ENCODE data around the gene GNGT1.

GRCh38 chr7:93866886-93867285 lies 39.5 kb upstream of the GNGT1 start:
- no peak for TF ChIP-seq YY1 (IDR thresholded peaks at IDR 0.05; ENCODE audit: insufficient read depth, insufficient read length)
- no peak for TF ChIP-seq SUZ12 (IDR thresholded peaks at IDR 0.05; ENCODE audit: extremely low read depth, insufficient read depth, insufficient read length)
- TF ChIP-seq ZNF274 (IDR thresholded peaks at IDR 0.05; ENCODE audit: low read depth, low read length): no peak
